Sigmoid colon (tissue), 4 donors: ENCODE results near the gene PTRHD1.

Source experiments
- CTCF ChIP-seq, 4 experiments: fragments of 450-650 bp in 3 of 4; fragments of 200-600 bp in 1 of 4; IDR thresholded peaks; one replicate each; pipeline ENCODE4 v1.5.1; 2016 to 2019; ENCODE audit warnings: antibody characterized with exemption in 4 of 4, mild to moderate bottlenecking in 3 of 4, moderate library complexity in 2 of 4
- POLR2A ChIP-seq, 2 donors: fragments of 450-650 bp; IDR thresholded peaks; one replicate each; pipeline ENCODE4 v1.6.1; 2016; ENCODE audit warnings: antibody characterized with exemption in 2 of 2, mild to moderate bottlenecking in 2 of 2, moderate library complexity in 2 of 2
- POLR2AphosphoS5 ChIP-seq, 4 donors: sonication (generic); formaldehyde crosslinking; IDR thresholded peaks; one replicate each; pipeline ENCODE4 v1.6.1; 2017; ENCODE audit warnings: antibody characterized with exemption in 4 of 4

- no peak for TF ChIP-seq CTCF (IDR thresholded peaks at IDR 0.05)
- no peak for TF ChIP-seq POLR2A (IDR thresholded peaks at IDR 0.05)
- TF ChIP-seq POLR2AphosphoS5 (IDR thresholded peaks at IDR 0.05) = no peak
Measured at GRCh38 chr2:24820598-24821432, 27.6 kb upstream of the PTRHD1 start.
